HEK293 (cell line): ENCODE data around the gene CEBPA.

Experiments
- CTCF ChIA-PET: fragments of 350-600 bp; formaldehyde crosslinking; extraction: SDS; loops from one replicate; lab custom pipeline; 2021; ENCODE audit warnings: antibody characterized with exemption; lab: Yijun Ruan, JAX
- POLR2A ChIA-PET: fragments of 300-600 bp; formaldehyde crosslinking; extraction: SDS; loops from one replicate; lab custom pipeline; 2020; ENCODE audit warnings: antibody characterized with exemption, inconsistent platforms; lab: Yijun Ruan, JAX
- H3K27ac ChIP-seq: fragments of 200-500 bp; sonication (Bioruptor generic); 2 replicates; pipeline ENCODE4 v1.5.1; 2014; ENCODE audit warnings: low read depth, low read length, control low read depth, inconsistent platforms; ENCODE audit errors: extremely low read depth
- H3K36me3 ChIP-seq, 2 experiments: fragments of 200-500 bp in 1 of 2; sonication (Bioruptor generic) in 1 of 2; 1 replicate in 1 of 2; 2 replicates in 1 of 2; pipeline ENCODE4 v1.5.1; 2014 to 2017; ENCODE audit warnings: inconsistent platforms in 2 of 2, low read length in 2 of 2; ENCODE audit not compliant: control insufficient read depth in 2 of 2, insufficient read depth in 1 of 2
- H3K4me1 ChIP-seq: fragments of 200-500 bp; sonication (Bioruptor generic); 2 replicates; pipeline ENCODE4 v1.5.1; 2014; ENCODE audit warnings: mild to moderate bottlenecking, low read length, inconsistent platforms; ENCODE audit not compliant: control insufficient read depth, insufficient read depth
- H3K4me3 ChIP-seq: 2 replicates; pipeline ENCODE4 v1.5.1; 2011; ENCODE audit warnings: low read depth, mild to moderate bottlenecking, control low read depth, low read length, moderate library complexity
- H3K9me3 ChIP-seq: fragments of 200-500 bp; sonication (Bioruptor generic); 2 replicates; pipeline ENCODE4 v1.5.1; 2014; ENCODE audit warnings: low read depth, low read length, inconsistent platforms; ENCODE audit not compliant: control insufficient read depth, insufficient read depth
- ZIC2 ChIP-seq: fragments of 450-650 bp; formaldehyde crosslinking; IDR thresholded peaks from 2 replicates; pipeline ENCODE4 v1.5.1; 2016; ENCODE audit warnings: missing biosample characterization, missing genetic modification characterization
- ZNF157 ChIP-seq: fragments of 450-650 bp; formaldehyde crosslinking; IDR thresholded peaks from 2 replicates; pipeline ENCODE4 v1.5.1; 2016; ENCODE audit warnings: missing biosample characterization, missing genetic modification characterization
- ZNF175 ChIP-seq: fragments of 450-650 bp; formaldehyde crosslinking; IDR thresholded peaks from 2 replicates; pipeline ENCODE4 v1.5.1; 2016; ENCODE audit warnings: missing biosample characterization, missing genetic modification characterization
- ZNF311 ChIP-seq: fragments of 450-650 bp; formaldehyde crosslinking; IDR thresholded peaks from 2 replicates; pipeline ENCODE4 v1.5.1; 2017; ENCODE audit warnings: missing biosample characterization, missing genetic modification characterization, borderline replicate concordance
- ZNF423 ChIP-seq: fragments of 450-650 bp; formaldehyde crosslinking; IDR thresholded peaks from 2 replicates; pipeline ENCODE4 v1.5.1; 2016; ENCODE audit warnings: missing biosample characterization, missing genetic modification characterization
- ZNF610 ChIP-seq: fragments of 450-650 bp; formaldehyde crosslinking; IDR thresholded peaks from 2 replicates; pipeline ENCODE4 v1.5.1; 2016; ENCODE audit warnings: missing biosample characterization, missing genetic modification characterization, borderline replicate concordance
- ZNF76 ChIP-seq: fragments of 450-650 bp; formaldehyde crosslinking; IDR thresholded peaks from 2 replicates; pipeline ENCODE4; 2016; ENCODE audit warnings: low read depth, missing biosample characterization, missing genetic modification characterization, borderline replicate concordance
- ZSCAN30 ChIP-seq: fragments of 450-650 bp; IDR thresholded peaks from 2 replicates; pipeline ENCODE4 v1.5.1; 2018; ENCODE audit warnings: missing biosample characterization, mild to moderate bottlenecking, missing genetic modification characterization, moderate library complexity
- TF ChIP-seq, protein P1 (sequence below): fragments of 450-650 bp; formaldehyde crosslinking; IDR thresholded peaks from 2 replicates; pipeline ENCODE4 v1.5.1; 2016; ENCODE audit warnings: missing biosample characterization, missing genetic modification characterization
- TF ChIP-seq, protein P2 (sequence below): fragments of 450-650 bp; formaldehyde crosslinking; IDR thresholded peaks from 2 replicates; pipeline ENCODE4 v1.5.1; 2017; ENCODE audit warnings: missing biosample characterization, missing genetic modification characterization
- TF ChIP-seq, protein P3 (sequence below): fragments of 450-650 bp; formaldehyde crosslinking; IDR thresholded peaks from 2 replicates; pipeline ENCODE4 v1.5.1; 2016; ENCODE audit warnings: missing biosample characterization, missing genetic modification characterization
- TF ChIP-seq, protein P4 (sequence below): fragments of 450-650 bp; formaldehyde crosslinking; IDR thresholded peaks from 2 replicates; pipeline ENCODE4 v1.5.1; 2017; ENCODE audit warnings: missing biosample characterization, mild to moderate bottlenecking, missing genetic modification characterization, moderate library complexity
- TF ChIP-seq, protein P5 (sequence below): fragments of 450-650 bp; formaldehyde crosslinking; IDR thresholded peaks from 2 replicates; pipeline ENCODE4 v1.5.1; 2017; ENCODE audit warnings: missing biosample characterization, missing genetic modification characterization

The CEBPA gene

DNA sequence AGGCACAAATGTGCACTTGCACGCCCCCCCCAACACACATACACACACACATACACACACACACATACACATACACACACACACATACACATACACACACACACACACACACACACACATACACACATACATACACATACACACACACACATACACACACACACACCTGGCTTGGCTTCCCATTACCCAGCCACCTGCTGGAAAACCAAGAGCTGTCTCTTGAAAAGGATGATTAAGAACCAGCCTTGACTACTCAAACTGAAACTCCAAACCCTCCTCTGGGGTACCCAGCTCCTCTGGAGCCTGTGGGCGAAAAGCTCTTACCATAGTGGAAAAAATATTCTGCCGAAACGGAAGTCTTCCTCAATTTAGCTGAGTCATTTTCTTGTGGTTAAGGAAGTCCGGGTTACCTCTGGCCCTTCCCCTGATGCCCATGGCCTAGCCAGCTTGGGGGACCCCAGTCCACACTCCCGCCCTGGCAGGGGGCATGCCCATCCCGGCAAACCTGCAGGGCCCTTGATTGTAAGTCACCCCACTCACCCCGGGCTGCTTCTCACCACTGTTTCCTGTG is 21.9 kb downstream of the CEBPA start (continued):
- TF ChIP-seq, protein P1, sequence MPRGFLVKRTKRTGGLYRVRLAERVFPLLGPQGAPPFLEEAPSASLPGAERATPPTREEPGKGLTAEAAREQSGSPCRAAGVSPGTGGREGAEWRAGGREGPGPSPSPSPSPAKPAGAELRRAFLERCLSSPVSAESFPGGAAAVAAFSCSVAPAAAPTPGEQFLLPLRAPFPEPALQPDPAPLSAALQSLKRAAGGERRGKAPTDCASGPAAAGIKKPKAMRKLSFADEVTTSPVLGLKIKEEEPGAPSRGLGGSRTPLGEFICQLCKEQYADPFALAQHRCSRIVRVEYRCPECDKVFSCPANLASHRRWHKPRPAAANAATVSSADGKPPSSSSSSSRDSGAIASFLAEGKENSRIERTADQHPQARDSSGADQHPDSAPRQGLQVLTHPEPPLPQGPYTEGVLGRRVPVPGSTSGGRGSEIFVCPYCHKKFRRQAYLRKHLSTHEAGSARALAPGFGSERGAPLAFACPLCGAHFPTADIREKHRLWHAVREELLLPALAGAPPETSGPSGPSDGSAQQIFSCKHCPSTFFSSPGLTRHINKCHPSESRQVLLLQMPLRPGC (tag by site-specific recombination): 0 out of 2 replicates have a peak, but pooled peaks have one; percentile 28
- TF ChIP-seq, protein P2, sequence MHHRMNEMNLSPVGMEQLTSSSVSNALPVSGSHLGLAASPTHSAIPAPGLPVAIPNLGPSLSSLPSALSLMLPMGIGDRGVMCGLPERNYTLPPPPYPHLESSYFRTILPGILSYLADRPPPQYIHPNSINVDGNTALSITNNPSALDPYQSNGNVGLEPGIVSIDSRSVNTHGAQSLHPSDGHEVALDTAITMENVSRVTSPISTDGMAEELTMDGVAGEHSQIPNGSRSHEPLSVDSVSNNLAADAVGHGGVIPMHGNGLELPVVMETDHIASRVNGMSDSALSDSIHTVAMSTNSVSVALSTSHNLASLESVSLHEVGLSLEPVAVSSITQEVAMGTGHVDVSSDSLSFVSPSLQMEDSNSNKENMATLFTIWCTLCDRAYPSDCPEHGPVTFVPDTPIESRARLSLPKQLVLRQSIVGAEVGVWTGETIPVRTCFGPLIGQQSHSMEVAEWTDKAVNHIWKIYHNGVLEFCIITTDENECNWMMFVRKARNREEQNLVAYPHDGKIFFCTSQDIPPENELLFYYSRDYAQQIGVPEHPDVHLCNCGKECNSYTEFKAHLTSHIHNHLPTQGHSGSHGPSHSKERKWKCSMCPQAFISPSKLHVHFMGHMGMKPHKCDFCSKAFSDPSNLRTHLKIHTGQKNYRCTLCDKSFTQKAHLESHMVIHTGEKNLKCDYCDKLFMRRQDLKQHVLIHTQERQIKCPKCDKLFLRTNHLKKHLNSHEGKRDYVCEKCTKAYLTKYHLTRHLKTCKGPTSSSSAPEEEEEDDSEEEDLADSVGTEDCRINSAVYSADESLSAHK (tag by site-specific recombination): no peak
- no peak for TF ChIP-seq ZNF76 (tag by site-specific recombination)
- peak; percentile 70; the same call in 1 of the 2 replicates for TF ChIP-seq ZNF311 (tag by site-specific recombination)
- TF ChIP-seq, protein P3, sequence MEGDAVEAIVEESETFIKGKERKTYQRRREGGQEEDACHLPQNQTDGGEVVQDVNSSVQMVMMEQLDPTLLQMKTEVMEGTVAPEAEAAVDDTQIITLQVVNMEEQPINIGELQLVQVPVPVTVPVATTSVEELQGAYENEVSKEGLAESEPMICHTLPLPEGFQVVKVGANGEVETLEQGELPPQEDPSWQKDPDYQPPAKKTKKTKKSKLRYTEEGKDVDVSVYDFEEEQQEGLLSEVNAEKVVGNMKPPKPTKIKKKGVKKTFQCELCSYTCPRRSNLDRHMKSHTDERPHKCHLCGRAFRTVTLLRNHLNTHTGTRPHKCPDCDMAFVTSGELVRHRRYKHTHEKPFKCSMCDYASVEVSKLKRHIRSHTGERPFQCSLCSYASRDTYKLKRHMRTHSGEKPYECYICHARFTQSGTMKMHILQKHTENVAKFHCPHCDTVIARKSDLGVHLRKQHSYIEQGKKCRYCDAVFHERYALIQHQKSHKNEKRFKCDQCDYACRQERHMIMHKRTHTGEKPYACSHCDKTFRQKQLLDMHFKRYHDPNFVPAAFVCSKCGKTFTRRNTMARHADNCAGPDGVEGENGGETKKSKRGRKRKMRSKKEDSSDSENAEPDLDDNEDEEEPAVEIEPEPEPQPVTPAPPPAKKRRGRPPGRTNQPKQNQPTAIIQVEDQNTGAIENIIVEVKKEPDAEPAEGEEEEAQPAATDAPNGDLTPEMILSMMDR: 0 out of 2 replicates have a peak, but pooled peaks have one; percentile 13
- TF ChIP-seq ZNF175 (tag by site-specific recombination): no peak
- TF ChIP-seq, protein P4, sequence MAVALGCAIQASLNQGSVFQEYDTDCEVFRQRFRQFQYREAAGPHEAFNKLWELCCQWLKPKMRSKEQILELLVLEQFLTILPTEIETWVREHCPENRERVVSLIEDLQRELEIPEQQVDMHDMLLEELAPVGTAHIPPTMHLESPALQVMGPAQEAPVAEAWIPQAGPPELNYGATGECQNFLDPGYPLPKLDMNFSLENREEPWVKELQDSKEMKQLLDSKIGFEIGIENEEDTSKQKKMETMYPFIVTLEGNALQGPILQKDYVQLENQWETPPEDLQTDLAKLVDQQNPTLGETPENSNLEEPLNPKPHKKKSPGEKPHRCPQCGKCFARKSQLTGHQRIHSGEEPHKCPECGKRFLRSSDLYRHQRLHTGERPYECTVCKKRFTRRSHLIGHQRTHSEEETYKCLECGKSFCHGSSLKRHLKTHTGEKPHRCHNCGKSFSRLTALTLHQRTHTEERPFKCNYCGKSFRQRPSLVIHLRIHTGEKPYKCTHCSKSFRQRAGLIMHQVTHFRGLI (tag by site-specific recombination): no peak
- TF ChIP-seq, protein P5, sequence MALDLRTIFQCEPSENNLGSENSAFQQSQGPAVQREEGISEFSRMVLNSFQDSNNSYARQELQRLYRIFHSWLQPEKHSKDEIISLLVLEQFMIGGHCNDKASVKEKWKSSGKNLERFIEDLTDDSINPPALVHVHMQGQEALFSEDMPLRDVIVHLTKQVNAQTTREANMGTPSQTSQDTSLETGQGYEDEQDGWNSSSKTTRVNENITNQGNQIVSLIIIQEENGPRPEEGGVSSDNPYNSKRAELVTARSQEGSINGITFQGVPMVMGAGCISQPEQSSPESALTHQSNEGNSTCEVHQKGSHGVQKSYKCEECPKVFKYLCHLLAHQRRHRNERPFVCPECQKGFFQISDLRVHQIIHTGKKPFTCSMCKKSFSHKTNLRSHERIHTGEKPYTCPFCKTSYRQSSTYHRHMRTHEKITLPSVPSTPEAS (tag by site-specific recombination): peak; percentile 100
- TF ChIP-seq ZSCAN30: no peak
- no peak for TF ChIP-seq ZNF423

DNA sequence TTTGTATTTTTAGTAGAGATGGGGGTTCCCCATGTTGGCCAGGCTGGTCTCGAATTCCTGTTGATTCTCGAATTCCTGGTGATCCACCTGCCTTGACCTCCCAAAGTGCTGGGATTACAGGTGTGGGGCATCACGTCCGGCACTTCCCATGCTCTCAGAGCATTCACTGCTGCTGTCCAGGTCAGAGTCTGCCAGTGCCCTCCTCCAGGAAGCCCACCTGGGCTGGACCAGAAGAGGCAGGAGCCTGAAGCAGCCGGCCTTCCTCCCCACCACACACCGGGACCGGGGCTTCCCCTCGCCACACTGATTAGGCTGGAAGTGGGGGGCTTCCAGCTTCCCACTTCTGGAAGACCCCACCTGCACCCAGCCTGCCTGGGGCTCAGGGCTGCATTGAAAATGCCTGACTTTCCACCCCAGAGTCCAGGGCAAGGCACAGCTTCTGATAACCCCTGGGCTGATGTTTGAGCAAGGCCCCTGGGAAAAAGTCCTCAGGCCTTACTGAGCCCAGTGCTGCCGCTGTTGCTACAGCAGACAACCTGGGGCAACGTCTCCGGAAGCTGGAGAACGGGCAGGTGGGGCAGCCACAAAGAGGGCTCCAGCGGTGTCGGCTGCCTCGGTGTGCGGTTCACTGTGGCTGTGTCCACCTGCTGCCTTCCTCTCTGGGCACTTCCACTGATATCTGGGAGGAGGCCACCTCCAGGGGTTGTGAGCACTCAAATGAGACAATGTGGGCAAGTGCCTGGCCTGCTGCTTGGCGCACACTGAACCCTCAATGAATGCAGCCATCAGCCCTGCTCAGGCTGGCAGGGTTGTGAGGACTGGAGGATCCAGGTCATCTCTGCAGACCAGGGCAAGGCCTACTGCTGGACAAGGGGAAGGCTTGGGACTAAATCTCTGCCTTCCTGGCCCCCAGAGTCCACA is 22.6 kb downstream of the CEBPA start:
- POLR2A ChIA-PET: interaction anchor here (2.5 kb wide), 1 partner anchor 94 kb away, joined by 7 read pairs; the partner anchor contains the start of gene CEBPG
- Histone ChIP-seq H3K9me3 (no peaks in the 10 kb centered on the region), H3K27ac (no peak overlapping the region), H3K4me3 (no peak overlapping the region), H3K36me3 (no peaks in the 10 kb centered on the region), H3K4me1 (peaks cover 7% of the 10 kb centered on the region)
- TF ChIP-seq ZIC2 (peak; percentile 36; the same call in 1 of the 2 replicates), ZNF610 (tag by site-specific recombination) (no peak), ZNF157 (0 out of 2 replicates have a peak, but pooled peaks have one; percentile 13)
- CTCF ChIA-PET: interaction anchor here (0.5 to 0.8 kb wide), 4 partner anchors 9 to 1910 kb away, joined by 3 to 4 read pairs (median 3); no protein-coding TSS in a partner anchor
